ENCODE results near the gene PDE6A. TPM values are rescaled to one million over a fixed set of nuclear protein-coding genes. Genes with fewer than 3 reads are reported as not detected.
"Not testable (repeated sequence)": the region's sequence is repeated elsewhere in the genome, so short reads cannot be mapped to it uniquely, and the experiment has no call there.

The PDE6A gene
- total RNA-seq, 1 donor from 2014 or later = not detected

DNA sequence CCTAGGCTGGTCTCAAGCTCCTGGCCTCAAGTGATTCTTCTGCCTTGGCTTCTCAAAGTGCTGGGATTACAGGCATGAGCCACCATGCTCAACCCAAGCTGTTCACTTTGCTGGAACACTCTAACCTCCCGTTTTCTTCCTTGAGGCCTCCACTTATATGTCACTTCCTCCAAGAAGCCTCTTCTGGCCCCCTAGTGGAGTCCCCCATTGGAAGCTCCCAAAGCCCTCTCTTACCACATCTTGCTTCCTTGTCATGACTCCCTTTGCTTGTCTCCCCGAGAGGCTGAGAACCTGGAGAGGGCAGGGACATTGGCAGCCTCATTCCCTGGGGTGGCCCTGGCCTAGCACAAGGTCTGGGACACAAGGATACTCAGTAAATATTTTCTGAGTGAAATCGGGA lies 80.8 kb downstream of the PDE6A start:
- ChIA-PET POLR2A (no interaction called here), CTCF (interaction anchor here (1.3 to 3.5 kb wide), 3 partner anchors 8 to 30 kb away, joined by 3 to 11 read pairs (median 3); no protein-coding TSS in a partner anchor)
- Mint-ChIP-seq H3K4me1 (peaks cover 12% of the 10 kb centered on the region), H3K4me3 (no peak overlapping the region), H3K36me3 (ENCODE audit: low read depth) (no peaks in the 10 kb centered on the region), H3K27ac (no peak overlapping the region), H3K9me3 (no peaks in the 10 kb centered on the region), H3K27me3 (no peaks in the 10 kb centered on the region)
- DNase-seq (no peak), ATAC-seq (ENCODE audit: low read depth) (no peak)
- TF ChIP-seq, protein P1, sequence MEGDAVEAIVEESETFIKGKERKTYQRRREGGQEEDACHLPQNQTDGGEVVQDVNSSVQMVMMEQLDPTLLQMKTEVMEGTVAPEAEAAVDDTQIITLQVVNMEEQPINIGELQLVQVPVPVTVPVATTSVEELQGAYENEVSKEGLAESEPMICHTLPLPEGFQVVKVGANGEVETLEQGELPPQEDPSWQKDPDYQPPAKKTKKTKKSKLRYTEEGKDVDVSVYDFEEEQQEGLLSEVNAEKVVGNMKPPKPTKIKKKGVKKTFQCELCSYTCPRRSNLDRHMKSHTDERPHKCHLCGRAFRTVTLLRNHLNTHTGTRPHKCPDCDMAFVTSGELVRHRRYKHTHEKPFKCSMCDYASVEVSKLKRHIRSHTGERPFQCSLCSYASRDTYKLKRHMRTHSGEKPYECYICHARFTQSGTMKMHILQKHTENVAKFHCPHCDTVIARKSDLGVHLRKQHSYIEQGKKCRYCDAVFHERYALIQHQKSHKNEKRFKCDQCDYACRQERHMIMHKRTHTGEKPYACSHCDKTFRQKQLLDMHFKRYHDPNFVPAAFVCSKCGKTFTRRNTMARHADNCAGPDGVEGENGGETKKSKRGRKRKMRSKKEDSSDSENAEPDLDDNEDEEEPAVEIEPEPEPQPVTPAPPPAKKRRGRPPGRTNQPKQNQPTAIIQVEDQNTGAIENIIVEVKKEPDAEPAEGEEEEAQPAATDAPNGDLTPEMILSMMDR (IDR thresholded peaks at IDR 0.05) = no peak
- intact Hi-C loops (cut with micrococcal nuclease) = no loop called here

DNA sequence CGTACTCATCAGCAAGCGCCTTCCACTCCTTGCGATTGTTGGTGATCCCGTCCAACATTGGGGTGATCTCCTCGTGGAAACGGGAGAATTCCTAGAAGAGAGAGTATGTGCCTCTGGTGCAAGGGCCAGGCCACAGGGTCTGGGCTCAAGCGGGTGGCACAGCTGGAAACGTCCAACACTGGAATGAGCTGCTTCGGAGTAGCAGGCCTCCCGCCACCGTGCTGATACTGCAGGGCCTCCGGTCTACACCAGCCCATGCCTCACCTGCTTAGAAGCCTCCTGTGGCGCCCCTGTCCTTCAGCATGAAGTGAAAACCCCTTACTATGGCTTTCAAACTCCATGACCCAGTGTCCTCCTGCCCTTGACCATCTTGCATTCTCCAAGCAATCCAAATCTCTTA lies 81.4 kb downstream of the PDE6A start:
- ChIA-PET POLR2A (no interaction called here), CTCF (interaction anchor here (1.4 to 3.5 kb wide), 2 partner anchors 10 to 30 kb away, joined by 3 to 11 read pairs; no protein-coding TSS in a partner anchor)
- no peak overlapping the region for H3K27ac Mint-ChIP-seq
- H3K9me3 Mint-ChIP-seq = no peaks in the 10 kb centered on the region
- H3K27me3 Mint-ChIP-seq = no peaks in the 10 kb centered on the region
- H3K4me1 Mint-ChIP-seq = peaks cover 12% of the 10 kb centered on the region
- intact Hi-C loops (cut with micrococcal nuclease) = no loop called here
- TF ChIP-seq, protein P1 (IDR thresholded peaks at IDR 0.05) = no peak
- no peaks in the 10 kb centered on the region for H3K36me3 Mint-ChIP-seq (ENCODE audit: low read depth)
- ATAC-seq (ENCODE audit: low read depth) (no peak), DNase-seq (no peak)
- H3K4me3 Mint-ChIP-seq = no peak overlapping the region

DNA sequence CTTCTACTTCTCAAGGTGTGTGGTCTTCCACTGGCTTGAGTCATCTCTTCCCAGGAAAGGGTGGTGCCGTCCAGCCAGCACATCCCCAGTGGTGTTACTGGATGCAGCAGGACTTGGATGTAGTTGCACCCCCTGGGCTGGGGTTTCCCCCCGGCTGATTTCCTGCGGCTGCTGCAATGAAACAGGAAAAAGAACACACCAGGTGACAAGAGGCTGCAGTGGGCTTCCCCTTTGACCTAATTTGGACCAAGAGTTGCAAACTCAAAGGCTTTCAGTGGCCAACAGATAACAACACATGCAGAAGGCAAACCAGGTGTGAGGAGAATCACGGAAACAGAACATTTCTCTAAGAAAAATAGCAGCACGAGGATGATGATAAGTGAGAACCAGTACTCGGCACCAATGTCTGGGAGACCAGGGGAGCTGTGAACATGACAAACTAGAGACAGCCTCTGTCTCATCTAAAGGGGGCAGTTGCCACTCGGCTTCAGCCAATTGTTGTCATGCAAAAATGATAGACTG lies 83.7 kb downstream of the PDE6A start:
- ChIA-PET CTCF (interaction anchor here (0.8 to 2.9 kb wide), 2 partner anchors 9 to 32 kb away, joined by 3 to 17 read pairs; no protein-coding TSS in a partner anchor), POLR2A (no interaction called here)
- ATAC-seq (ENCODE audit: low read depth) (peak; percentile 49), DNase-seq (no peak)
- Mint-ChIP-seq H3K9me3 (no peaks in the 10 kb centered on the region), H3K27me3 (no peaks in the 10 kb centered on the region), H3K27ac (no peak overlapping the region), H3K36me3 (ENCODE audit: low read depth) (no peaks in the 10 kb centered on the region), H3K4me1 (peaks cover 12% of the 10 kb centered on the region), H3K4me3 (no peak overlapping the region)
- intact Hi-C loops (cut with micrococcal nuclease) = no loop called here
- TF ChIP-seq, protein P1 (IDR thresholded peaks at IDR 0.05) = no peak

DNA sequence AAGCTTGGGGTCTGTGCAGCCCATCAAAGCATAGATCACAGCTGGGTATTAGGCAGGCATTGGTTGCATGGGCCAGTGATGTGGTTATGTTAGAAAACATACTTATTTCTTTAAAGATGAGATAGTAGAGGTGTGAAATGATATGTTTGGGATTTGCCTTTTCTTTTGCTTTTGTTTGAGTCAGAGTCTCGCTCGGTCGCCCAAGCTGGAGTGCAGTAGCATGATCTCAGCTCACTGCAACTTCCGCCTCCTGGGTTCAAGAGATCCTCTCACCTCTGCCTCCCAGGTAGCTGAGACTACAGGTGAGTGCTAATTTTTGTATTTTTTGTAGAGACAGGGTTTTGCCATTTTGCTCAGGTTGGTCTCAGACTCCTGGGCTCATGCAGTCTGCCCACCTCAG lies 84.8 kb downstream of the PDE6A start:
- no peak for ATAC-seq (ENCODE audit: low read depth)
- Mint-ChIP-seq H3K9me3 (no peaks in the 10 kb centered on the region), H3K27ac (no peak overlapping the region), H3K36me3 (ENCODE audit: low read depth) (no peaks in the 10 kb centered on the region), H3K27me3 (no peaks in the 10 kb centered on the region), H3K4me1 (peaks cover 12% of the 10 kb centered on the region), H3K4me3 (no peak overlapping the region)
- ChIA-PET CTCF (interaction anchor here (2.9 kb wide), 1 partner anchor 8 kb away, joined by 17 read pairs; no protein-coding TSS in a partner anchor), POLR2A (no interaction called here)
- DNase-seq = no peak
- TF ChIP-seq, protein P1 (IDR thresholded peaks at IDR 0.05) = no peak
- intact Hi-C loops (cut with micrococcal nuclease) = no loop called here

DNA sequence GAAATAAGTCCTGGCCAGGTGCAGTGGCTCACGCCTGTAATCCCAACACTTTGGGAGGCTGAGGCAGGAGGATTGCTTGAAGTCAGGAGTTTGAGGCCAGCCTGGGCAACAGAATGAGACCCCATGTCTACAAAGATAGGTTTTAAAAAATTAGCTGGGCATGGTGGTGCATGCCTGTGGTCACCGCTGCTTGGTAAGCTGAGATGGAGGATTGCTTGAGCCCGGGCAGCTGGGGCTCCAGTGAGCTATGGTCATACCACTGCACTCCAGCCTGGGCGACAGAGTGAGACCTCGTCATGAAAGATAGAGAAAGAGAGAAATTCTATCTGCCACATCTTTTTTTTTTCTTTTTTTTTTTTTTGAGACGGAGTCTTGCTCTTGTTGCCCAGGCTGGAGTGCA lies 86.1 kb downstream of the PDE6A start:
- intact Hi-C loops (cut with micrococcal nuclease); H3K9me3 Mint-ChIP-seq; H3K27ac Mint-ChIP-seq; H3K4me3 Mint-ChIP-seq; H3K27me3 Mint-ChIP-seq; H3K36me3 Mint-ChIP-seq (ENCODE audit: low read depth); ATAC-seq (ENCODE audit: low read depth); DNase-seq; CTCF ChIA-PET: not testable (repeated sequence)
- H3K4me1 Mint-ChIP-seq = peaks cover 12% of the 10 kb centered on the region
- POLR2A ChIA-PET = interaction anchor here (0.5 kb wide), 1 partner anchor 11 kb away, joined by 4 read pairs; no protein-coding TSS in a partner anchor
